GM21529 (cell line): ENCODE results near the gene MDGA2.

ENCODE experiments used
- ATAC-seq: cut with Tn5 transposase; IDR thresholded peaks from one replicate; pipeline ENCODE4 v1.9.1; 2021; ENCODE audit not compliant: unreplicated experiment

Gene MDGA2

GRCh38 chr14:47167402-47167801, 508.0 kb downstream of the MDGA2 start:
- ATAC-seq = no peak

- no peak for ATAC-seq
Observed at GRCh38 chr14:47155395-47155794, 520.0 kb downstream of the MDGA2 start.

GRCh38 chr14:47154276-47154797, 521.1 kb downstream of the MDGA2 start:
- no peak for ATAC-seq

GRCh38 chr14:47153746-47154145, 521.7 kb downstream of the MDGA2 start:
- no peak for ATAC-seq

GRCh38 chr14:47150267-47150666, 525.1 kb downstream of the MDGA2 start:
- ATAC-seq = no peak

GRCh38 chr14:47149326-47149725, 526.1 kb downstream of the MDGA2 start:
- no peak for ATAC-seq

GRCh38 chr14:47148686-47149085, 526.7 kb downstream of the MDGA2 start:
- no peak for ATAC-seq

- ATAC-seq = no peak
Observed at GRCh38 chr14:47120645-47121044, 554.8 kb downstream of the MDGA2 start.

GRCh38 chr14:47103771-47104170, 571.6 kb downstream of the MDGA2 start:
- ATAC-seq = no peak

GRCh38 chr14:47102472-47102871, 572.9 kb downstream of the MDGA2 start:
- no peak for ATAC-seq

- no peak for ATAC-seq
Observed at GRCh38 chr14:47085678-47086077, 589.7 kb downstream of the MDGA2 start.

GRCh38 chr14:47065326-47065725, 610.1 kb downstream of the MDGA2 start:
- ATAC-seq = no peak

- ATAC-seq = no peak
Observed at GRCh38 chr14:47060050-47060449, 615.4 kb downstream of the MDGA2 start.

GRCh38 chr14:47057364-47057763, 618.0 kb downstream of the MDGA2 start:
- no peak for ATAC-seq

- ATAC-seq = no peak
Observed at GRCh38 chr14:47044841-47045240, 630.6 kb downstream of the MDGA2 start.

- no peak for ATAC-seq
Observed at GRCh38 chr14:47040550-47040949, 634.9 kb downstream of the MDGA2 start.

- no peak for ATAC-seq
Observed at GRCh38 chr14:47039336-47039735, 636.1 kb downstream of the MDGA2 start.

- no peak for ATAC-seq
Observed at GRCh38 chr14:47022721-47023120, 652.7 kb downstream of the MDGA2 start.

- ATAC-seq = no peak
Observed at GRCh38 chr14:47020500-47020899, 654.9 kb downstream of the MDGA2 start.

GRCh38 chr14:47012533-47013280, 662.7 kb downstream of the MDGA2 start:
- no peak for ATAC-seq

GRCh38 chr14:47009615-47010014, 665.8 kb downstream of the MDGA2 start:
- ATAC-seq = no peak

- no peak for ATAC-seq
Observed at GRCh38 chr14:47008732-47009131, 666.7 kb downstream of the MDGA2 start.

- ATAC-seq = no peak
Observed at GRCh38 chr14:46999661-47000060, 675.7 kb downstream of the MDGA2 start.
